ENCODE measurements around the gene ATXN1. TPM values are rescaled to one million over a fixed set of nuclear protein-coding genes. Genes with fewer than 3 reads are reported as not detected.

ATXN1 gene
- total and polyA plus RNA-seq, 2 experiments from 2014 or later: 14.2 to 20.1 TPM

DNA sequence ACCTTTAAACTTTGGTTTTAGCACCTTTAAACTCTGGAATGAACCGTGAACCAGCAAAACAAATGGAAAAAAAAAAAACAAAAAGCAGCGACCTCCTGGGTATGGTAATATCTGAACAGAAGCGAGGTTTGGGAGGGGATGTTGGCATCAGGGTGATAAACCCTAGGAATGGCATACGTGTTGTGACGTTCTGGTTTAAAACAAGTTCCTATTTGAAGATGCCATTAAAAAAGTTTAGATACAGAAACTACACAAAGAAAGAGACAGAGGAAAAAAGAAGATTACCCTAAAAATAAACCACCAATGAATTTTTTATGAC is 60.4 kb downstream of the ATXN1 start:
- no peak for TF ChIP-seq EZH2phosphoT487 (IDR thresholded peaks at IDR 0.05; ENCODE audit: insufficient read depth, low read depth)
- TF ChIP-seq EZH2 (IDR thresholded peaks at IDR 0.05; ENCODE audit: insufficient read depth, poor library complexity, severe bottlenecking): no peak
- Histone ChIP-seq H3K36me3 (ENCODE audit: low read depth) (no peaks in the 10 kb centered on the region), H3K79me2 (ENCODE audit: insufficient read depth) (peaks cover 99% of the 10 kb centered on the region), H4K20me1 (ENCODE audit: insufficient read depth) (no peaks in the 10 kb centered on the region), H3K9ac (peak overlapping the region; percentile 58; the same call in 1 of the 2 replicates), H3K9me2 (ENCODE audit: insufficient read depth) (no peaks in the 10 kb centered on the region), H3K27ac (no peak overlapping the region), H3F3A (ENCODE audit: insufficient read depth) (peaks cover 28% of the 10 kb centered on the region), H2AFZ (no peak overlapping the region), H3K9me3 (ENCODE audit: low read depth) (no peaks in the 10 kb centered on the region), H3K4me3 (no peak overlapping the region), H3K4me2 (ENCODE audit: unreplicated experiment) (no peak overlapping the region), H3K4me1 (ENCODE audit: insufficient read depth) (peaks cover 40% of the 10 kb centered on the region), H3K27me3 (replicated peaks; ENCODE audit: insufficient read depth) (no peaks in the 10 kb centered on the region)
- DNase-seq: no peak
- in situ Hi-C loops (cut with MboI): no loop called here
- 63 to 75% methylated on average over 5 of the region's 5 CpGs for WGBS, 2 experiments (ENCODE audit: low coverage in 1 of 2, low lambda C conversion rate in 2 of 2, missing lambda C conversion rate in 2 of 2)

DNA sequence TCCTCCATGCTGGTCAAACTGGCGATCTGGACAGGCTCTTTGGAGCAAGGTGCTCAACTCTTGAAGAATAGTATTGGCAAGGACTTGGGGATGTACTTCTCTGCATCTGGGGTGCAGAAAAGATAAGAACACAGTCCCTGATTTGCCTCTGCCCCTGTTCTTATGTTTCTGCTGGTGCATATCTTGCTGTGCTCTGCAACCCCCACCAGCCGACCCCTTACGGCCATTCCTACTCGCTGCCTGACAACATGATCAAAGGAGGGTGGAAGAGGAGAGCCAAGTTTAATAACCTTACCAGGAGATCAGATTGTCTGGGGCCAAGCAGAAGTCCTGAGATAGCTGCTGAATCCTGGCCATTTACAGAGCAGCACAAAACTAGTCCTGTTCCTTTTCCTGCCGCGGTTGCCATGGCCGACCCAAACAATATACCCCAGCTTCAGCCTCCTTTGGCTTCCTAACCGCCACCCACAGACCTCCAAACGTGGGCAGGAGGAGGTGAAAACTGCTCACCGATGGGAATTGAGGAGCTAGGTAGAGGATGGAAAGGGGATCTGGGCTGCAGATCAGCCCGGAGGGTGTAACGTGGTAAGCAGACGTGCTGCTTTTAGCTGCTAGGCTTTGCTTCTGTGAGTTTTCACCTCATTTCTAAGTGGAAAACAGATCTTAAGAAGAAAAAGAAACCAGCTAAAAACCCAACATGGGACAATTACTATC is 60.9 kb downstream of the ATXN1 start:
- Histone ChIP-seq H3K79me2 (ENCODE audit: insufficient read depth) (peaks cover 99% of the 10 kb centered on the region), H3K4me3 (peak overlapping the region; percentile 35; the same call in 1 of the 2 replicates), H3K9me2 (ENCODE audit: insufficient read depth) (no peaks in the 10 kb centered on the region), H2AFZ (no peak overlapping the region), H3K4me2 (ENCODE audit: unreplicated experiment) (peak overlapping the region; percentile 50), H3K9me3 (ENCODE audit: low read depth) (no peaks in the 10 kb centered on the region), H3F3A (ENCODE audit: insufficient read depth) (peaks cover 28% of the 10 kb centered on the region), H3K9ac (peak overlapping the region; percentile 58), H3K27ac (no peak overlapping the region), H3K36me3 (ENCODE audit: low read depth) (no peaks in the 10 kb centered on the region), H3K4me1 (ENCODE audit: insufficient read depth) (peaks cover 40% of the 10 kb centered on the region), H3K27me3 (replicated peaks; ENCODE audit: insufficient read depth) (no peaks in the 10 kb centered on the region), H4K20me1 (ENCODE audit: insufficient read depth) (no peaks in the 10 kb centered on the region)
- WGBS, 2 experiments (ENCODE audit: low coverage in 1 of 2, low lambda C conversion rate in 2 of 2, missing lambda C conversion rate in 2 of 2): 41 to 42% methylated on average over 13 of the region's 13 CpGs
- DNase-seq: no peak
- in situ Hi-C loops (cut with MboI): no loop called here
- no peak for TF ChIP-seq EZH2phosphoT487 (IDR thresholded peaks at IDR 0.05; ENCODE audit: insufficient read depth, low read depth)

DNA sequence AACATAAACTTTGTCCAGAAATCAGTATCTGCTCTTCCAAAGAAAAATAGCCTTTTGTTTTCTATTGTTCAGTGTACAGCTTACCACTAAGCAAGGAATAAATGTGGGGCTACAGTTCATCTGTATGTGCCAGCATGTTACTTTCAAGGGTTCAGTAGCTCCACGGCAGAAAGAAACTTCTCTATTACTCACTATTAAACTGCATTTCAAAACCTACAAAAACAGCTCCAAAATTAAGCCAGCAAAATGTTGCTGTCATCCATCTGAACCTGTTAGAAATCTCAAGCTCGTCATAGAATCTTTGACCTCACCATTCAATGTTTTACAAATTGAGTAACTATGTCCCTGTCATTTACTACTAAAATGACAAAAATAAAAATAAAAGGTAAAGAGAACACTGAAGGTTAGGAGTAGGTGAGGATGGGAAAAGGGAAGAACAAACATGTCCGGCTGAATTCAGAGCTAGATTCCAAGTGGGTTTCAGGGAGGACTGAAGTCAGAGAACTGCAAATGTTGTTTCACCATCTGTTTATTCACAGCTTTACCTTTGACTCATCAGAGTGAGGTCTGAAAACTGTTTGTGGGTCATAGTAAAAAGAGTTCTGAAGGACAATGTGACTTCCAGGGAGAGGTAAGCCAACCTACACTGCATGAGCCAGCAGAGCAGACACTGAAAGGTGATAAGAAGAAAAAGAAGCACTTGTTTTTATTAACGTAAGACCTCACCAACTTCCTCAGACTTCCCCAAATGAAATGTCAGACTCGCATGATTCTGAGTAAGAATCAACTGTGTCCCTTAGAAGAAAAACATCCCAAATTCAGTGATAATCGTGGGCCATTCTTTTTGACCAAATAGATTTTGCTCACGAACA is 62.0 kb downstream of the ATXN1 start:
- WGBS, 2 experiments (ENCODE audit: low coverage in 1 of 2, low lambda C conversion rate in 2 of 2, missing lambda C conversion rate in 2 of 2): 67 to 73% methylated on average over 7 of the region's 7 CpGs
- H3K27ac ChIP-seq: peak overlapping the region; percentile 32
- peak; percentile 69 for DNase-seq
- H3K9ac ChIP-seq: peak overlapping the region; percentile 1; the same call in 1 of the 2 replicates
- TF ChIP-seq EZH2 (IDR thresholded peaks at IDR 0.05; ENCODE audit: insufficient read depth, poor library complexity, severe bottlenecking) (no peak), EZH2phosphoT487 (IDR thresholded peaks at IDR 0.05; ENCODE audit: insufficient read depth, low read depth) (no peak)
- H3K4me1 ChIP-seq (ENCODE audit: insufficient read depth): peaks cover 32% of the 10 kb centered on the region
- H3K36me3 ChIP-seq (ENCODE audit: low read depth): no peaks in the 10 kb centered on the region
- no peak overlapping the region for H3K4me2 ChIP-seq (ENCODE audit: unreplicated experiment)
- no peaks in the 10 kb centered on the region for H4K20me1 ChIP-seq (ENCODE audit: insufficient read depth)
- no peaks in the 10 kb centered on the region for H3K9me2 ChIP-seq (ENCODE audit: insufficient read depth)
- in situ Hi-C loops (cut with MboI): no loop called here
- no peak overlapping the region for H3K4me3 ChIP-seq
- H3F3A ChIP-seq (ENCODE audit: insufficient read depth): peaks cover 24% of the 10 kb centered on the region
- no peaks in the 10 kb centered on the region for H3K27me3 ChIP-seq (replicated peaks; ENCODE audit: insufficient read depth)
- H3K79me2 ChIP-seq (ENCODE audit: insufficient read depth): peaks cover 99% of the 10 kb centered on the region
- no peak overlapping the region for H2AFZ ChIP-seq
- H3K9me3 ChIP-seq (ENCODE audit: low read depth): no peaks in the 10 kb centered on the region

DNA sequence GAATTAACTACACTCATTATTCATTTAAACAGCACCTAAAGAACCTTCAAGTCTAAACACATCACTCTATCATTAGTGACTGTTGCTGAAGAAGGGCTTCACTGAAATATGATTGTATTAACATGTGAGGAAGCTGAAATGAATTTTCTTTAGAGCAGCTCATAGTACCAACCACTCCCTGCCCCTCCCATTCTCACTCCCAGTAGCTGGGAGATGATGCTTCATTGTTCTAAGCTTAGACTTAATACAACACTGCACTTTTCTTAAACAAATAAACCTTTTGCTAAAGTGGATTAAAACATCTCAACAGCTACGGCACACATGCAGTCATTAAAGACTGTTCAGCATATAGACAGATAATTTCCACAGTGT is 63.1 kb downstream of the ATXN1 start:
- Histone ChIP-seq H4K20me1 (ENCODE audit: insufficient read depth) (no peaks in the 10 kb centered on the region), H3K79me2 (ENCODE audit: insufficient read depth) (peaks cover 99% of the 10 kb centered on the region), H3K9ac (no peak overlapping the region), H3F3A (ENCODE audit: insufficient read depth) (peaks cover 18% of the 10 kb centered on the region), H3K9me2 (ENCODE audit: insufficient read depth) (no peaks in the 10 kb centered on the region), H3K36me3 (ENCODE audit: low read depth) (no peaks in the 10 kb centered on the region), H3K4me2 (ENCODE audit: unreplicated experiment) (peak overlapping the region; percentile 45), H3K27me3 (replicated peaks; ENCODE audit: insufficient read depth) (no peaks in the 10 kb centered on the region), H2AFZ (no peak overlapping the region), H3K27ac (no peak overlapping the region), H3K4me1 (ENCODE audit: insufficient read depth) (peaks cover 26% of the 10 kb centered on the region), H3K4me3 (no peak overlapping the region), H3K9me3 (ENCODE audit: low read depth) (no peaks in the 10 kb centered on the region)
- TF ChIP-seq EZH2phosphoT487 (IDR thresholded peaks at IDR 0.05; ENCODE audit: insufficient read depth, low read depth): no peak
- no peak for TF ChIP-seq EZH2 (IDR thresholded peaks at IDR 0.05; ENCODE audit: insufficient read depth, poor library complexity, severe bottlenecking)
- WGBS, 2 experiments (ENCODE audit: low coverage in 1 of 2, low lambda C conversion rate in 2 of 2, missing lambda C conversion rate in 2 of 2): 98 to 100% methylated on average over 1 of the region's 1 CpG
- peak; percentile 51 for DNase-seq
- in situ Hi-C loops (cut with MboI): no loop called here

All from GM23248 (cell line).